ENCODE results near the gene GARS1.
"Not testable (repeated sequence)": the region's sequence is repeated elsewhere in the genome, so short reads cannot be mapped to it uniquely, and the experiment has no call there.

Gene GARS1

GRCh38 chr7:30634634-30635201, 40.0 kb downstream of the GARS1 start:
- no peak overlapping the region for H3K4me3 ChIP-seq (ENCODE audit: low read depth, low read length)
- no peak for TF ChIP-seq CTCF (IDR thresholded peaks at IDR 0.05; ENCODE audit: borderline replicate concordance, insufficient read depth, low read depth, low read length)

GRCh38 chr7:30635798-30636197, 41.1 kb downstream of the GARS1 start:
- no peak overlapping the region for H3K4me3 ChIP-seq (ENCODE audit: low read depth, low read length)
- TF ChIP-seq CTCF (IDR thresholded peaks at IDR 0.05; ENCODE audit: borderline replicate concordance, insufficient read depth, low read depth, low read length), result no peak

GRCh38 chr7:30642322-30642721, 47.6 kb downstream of the GARS1 start:
- H3K4me3 ChIP-seq (ENCODE audit: low read depth, low read length), result not testable (repeated sequence)

- no peak for TF ChIP-seq CTCF (IDR thresholded peaks at IDR 0.05; ENCODE audit: borderline replicate concordance, insufficient read depth, low read depth, low read length)
- H3K4me3 ChIP-seq (ENCODE audit: low read depth, low read length), result no peak overlapping the region
Observed at GRCh38 chr7:30642789-30643188, 48.1 kb downstream of the GARS1 start.

- no peak overlapping the region for H3K4me3 ChIP-seq (ENCODE audit: low read depth, low read length)
- no peak for TF ChIP-seq CTCF (IDR thresholded peaks at IDR 0.05; ENCODE audit: borderline replicate concordance, insufficient read depth, low read depth, low read length)
Observed at GRCh38 chr7:30644286-30644955, 49.7 kb downstream of the GARS1 start.

- TF ChIP-seq CTCF (IDR thresholded peaks at IDR 0.05; ENCODE audit: borderline replicate concordance, insufficient read depth, low read depth, low read length), result no peak
- H3K4me3 ChIP-seq (ENCODE audit: low read depth, low read length), result no peak overlapping the region
Observed at GRCh38 chr7:30645661-30646060, 51.0 kb downstream of the GARS1 start.

GRCh38 chr7:30646154-30646553, 51.5 kb downstream of the GARS1 start:
- no peak overlapping the region for H3K4me3 ChIP-seq (ENCODE audit: low read depth, low read length)
- no peak for TF ChIP-seq CTCF (IDR thresholded peaks at IDR 0.05; ENCODE audit: borderline replicate concordance, insufficient read depth, low read depth, low read length)

Measured in GM12875 (cell line).